Adrenal gland (tissue), 12 donors: Measurements from ENCODE around the gene SMPD3. TPM values are rescaled to one million over a fixed set of nuclear protein-coding genes. Genes with fewer than 3 reads are reported as not detected.

Experiments
- DNase-seq, 7 donors: peaks; one replicate each; pipeline ENCODE4 v3.0.0-alpha.2; 2019 to 2020
- H3K27ac ChIP-seq, 5 donors: fragments of 200-600 bp; sonication (generic) in 4 of 5; 1 replicate in 3 of 5; 2 replicates in 2 of 5; pipeline versions ENCODE4 v1.5.1 to v1.8.0; 2016 to 2020; ENCODE audit warnings: mild to moderate bottlenecking in 1 of 5
- H3K27me3 ChIP-seq: fragments of 200-600 bp; 2 replicates; pipeline ENCODE4 v1.8.0; 2021
- H3K36me3 ChIP-seq, 2 donors: fragments of 200-600 bp; replicated peaks in 1 of 2; 1 replicate in 1 of 2; 2 replicates in 1 of 2; pipeline versions ENCODE4 v1.5.1 to v1.8.0; 2018 to 2022
- H3K4me1 ChIP-seq, 2 donors: fragments of 200-600 bp; replicated peaks in 1 of 2; 1 replicate in 1 of 2; 2 replicates in 1 of 2; pipeline versions ENCODE4 v1.5.1 to v1.8.0; 2018 to 2021
- H3K4me3 ChIP-seq, 4 donors: fragments of 200-600 bp; sonication (generic) in 3 of 4; one replicate each; pipeline ENCODE4 v1.5.1; 2016 to 2018
- H3K9me3 ChIP-seq, 3 donors: fragments of 200-600 bp; sonication (generic) in 1 of 3; replicated peaks in 1 of 3; 1 replicate in 2 of 3; 2 replicates in 1 of 3; pipeline versions ENCODE4 v1.5.1 to v1.8.0; 2016 to 2021
- CTCF ChIP-seq, 6 experiments: fragments of 450-650 bp in 4 of 6; fragments of 200-600 bp in 2 of 6; sonication (generic) in 1 of 6; IDR thresholded peaks; 1 replicate in 5 of 6; 2 replicates in 1 of 6; pipeline versions ENCODE4 v1.5.1 to v1.8.0; 2016 to 2021; ENCODE audit warnings: antibody characterized with exemption in 6 of 6, mild to moderate bottlenecking in 2 of 6, moderate library complexity in 1 of 6
- POLR2A ChIP-seq, 2 donors: fragments of 450-650 bp; IDR thresholded peaks; one replicate each; pipeline ENCODE4 v1.6.1; 2017; ENCODE audit warnings: antibody characterized with exemption in 2 of 2, mild to moderate bottlenecking in 2 of 2, moderate library complexity in 1 of 2
- WGBS, 4 donors: extraction: QIAGEN DNeasy Blood & Tissue Kit in 2 of 4; methylation state at CpG; one replicate each; pipeline versions ENCODE4 v1.1.5 to v1.1.7; 2013 to 2017; 5-methylcytosine and 5-hydroxymethylcytosine counted together
- intact Hi-C, 2 donors: fragments of 100-400 bp; cut with DNase I; formaldehyde crosslinking; loops; one replicate each; pipeline versions ENCODE4 v1.14.1 to v1.15.0; 2022 to 2023
- polyA plus RNA-seq, 3 donors: library from polyadenylated mRNA; stranded (reverse); fragments of 200-250 nt in 2 of 3; fragments of 350-450 nt in 1 of 3; fragmentation: Illumina TruSeq in 1 of 3; extraction: RNeasy Lipid Tissue Mini Kit (QIAGEN cat#74804) in 1 of 3; gene quantifications; one replicate each; pipeline ENCODE4 v1.2.3, GENCODE V29; 2013 to 2014
- total RNA-seq, 9 donors: library from RNA; depleted of rRNA in 4 of 9; stranded (reverse); fragments of >200 nt in 4 of 9; fragments of 120-200 nt in 1 of 9; fragmentation: NEBNext Ultra II Directional in 1 of 9; extraction: Animal tissue kit (Norgen Biotek cat#: 25700) in 1 of 9; gene quantifications; one replicate each; pipeline versions ENCODE4 v1.1.0 to v1.2.4, GENCODE V29; 2013 to 2023
- donor health status: healthy with polysubstance abuse.
- donor health status: Bipolar disorder and iron deficiency.
- donor health status: DM: yes; HTN: yes; CAD: no.
- donor health status: DM: no; HTN: no; CAD: no.
- donor health status: DM: no; HTN: no; CAD: no.
- donor health status: DM: yes; HTN: yes; CAD: no.

SMPD3 gene
- total and polyA plus RNA-seq, 12 donors: 0.32 to 7.8 (median 1.2) TPM; not detected in 2

GRCh38 chr16:68375801-68376536 lies 72.3 kb downstream of the SMPD3 start:
- 94 to 99% (median 95%) methylated on average over 8 to 11 of the region's 11 CpGs for WGBS, 4 donors
- no peaks in the 10 kb centered on the region for H3K36me3 ChIP-seq
- H3K4me1 ChIP-seq: no peaks in the 10 kb centered on the region
- no peak overlapping the region for H3K4me3 ChIP-seq
- no peak overlapping the region for H3K27ac ChIP-seq
- no peaks in the 10 kb centered on the region for H3K27me3 ChIP-seq
- no peaks in the 10 kb centered on the region for H3K9me3 ChIP-seq
- TF ChIP-seq POLR2A (IDR thresholded peaks at IDR 0.05) (no peak), CTCF (IDR thresholded peaks at IDR 0.05) (no peak)
- intact Hi-C loops: no loop called here
- no peak for DNase-seq

GRCh38 chr16:68374961-68375660 lies 73.2 kb downstream of the SMPD3 start:
- intact Hi-C loops: no loop called here
- Histone ChIP-seq H3K9me3 (no peaks in the 10 kb centered on the region), H3K27ac (no peak overlapping the region), H3K4me1 (no peaks in the 10 kb centered on the region), H3K36me3 (no peaks in the 10 kb centered on the region), H3K4me3 (no peak overlapping the region), H3K27me3 (no peaks in the 10 kb centered on the region)
- TF ChIP-seq CTCF (IDR thresholded peaks at IDR 0.05): no peak
- no peak for TF ChIP-seq POLR2A (IDR thresholded peaks at IDR 0.05)
- no peak for DNase-seq
- 85 to 90% (median 88%) methylated on average over 4 to 9 of the region's 9 CpGs for WGBS, 4 donors

- intact Hi-C loops: no loop called here
- H3K9me3 ChIP-seq: no peaks in the 10 kb centered on the region
- TF ChIP-seq POLR2A (IDR thresholded peaks at IDR 0.05) (no peak), CTCF (IDR thresholded peaks at IDR 0.05) (no peak)
- H3K27ac ChIP-seq: no peak overlapping the region
- no peaks in the 10 kb centered on the region for H3K4me1 ChIP-seq
- DNase-seq: no peak
- H3K4me3 ChIP-seq: no peak overlapping the region
- no peaks in the 10 kb centered on the region for H3K36me3 ChIP-seq
- H3K27me3 ChIP-seq: no peaks in the 10 kb centered on the region
- 83 to 88% (median 87%) methylated on average over 1 to 10 of the region's 10 CpGs for WGBS, 4 donors
Observed at GRCh38 chr16:68374246-68374805, 74.0 kb downstream of the SMPD3 start.

- no peak for DNase-seq
- H3K9me3 ChIP-seq: no peaks in the 10 kb centered on the region
- no peaks in the 10 kb centered on the region for H3K4me1 ChIP-seq
- no peak overlapping the region for H3K4me3 ChIP-seq
- intact Hi-C loops: no loop called here
- H3K27ac ChIP-seq: no peak overlapping the region
- no peaks in the 10 kb centered on the region for H3K27me3 ChIP-seq
- no peak for TF ChIP-seq CTCF (IDR thresholded peaks at IDR 0.05)
- TF ChIP-seq POLR2A (IDR thresholded peaks at IDR 0.05): no peak
- no peaks in the 10 kb centered on the region for H3K36me3 ChIP-seq
- WGBS, 4 donors: 79 to 88% (median 84%) methylated on average over 18 of the region's 18 CpGs
Observed at GRCh38 chr16:68373528-68374245, 74.6 kb downstream of the SMPD3 start.
